K562 (cell line): Measurements from ENCODE around the gene SEC16A. TPM values are rescaled to one million over a fixed set of nuclear protein-coding genes. Genes with fewer than 3 reads are reported as not detected.

ENCODE experiments used
- ARID3A ChIP-seq: IDR thresholded peaks from 2 replicates; pipeline ENCODE4 v1.6.1; 2012; ENCODE audit warnings: low read depth, low read length, improper control_type of control experiment, borderline replicate concordance
- BCOR ChIP-seq: fragments of 450-650 bp; IDR thresholded peaks from 2 replicates; pipeline ENCODE4 v1.6.1; 2016
- CTBP1 ChIP-seq: fragments of 450-650 bp; IDR thresholded peaks from 2 replicates; pipeline ENCODE4 v1.6.1; 2016; ENCODE audit warnings: borderline replicate concordance
- DDX20 ChIP-seq: fragments of 450-650 bp; IDR thresholded peaks from 2 replicates; pipeline ENCODE4 v1.6.1; 2016; ENCODE audit warnings: missing genetic modification characterization, low read depth, mild to moderate bottlenecking, missing compliant biosample characterization, moderate library complexity
- DIDO1 ChIP-seq: fragments of 450-650 bp; IDR thresholded peaks from 2 replicates; pipeline ENCODE4 v1.6.1; 2016; ENCODE audit warnings: low read depth, missing biosample characterization, missing genetic modification characterization
- E2F6 ChIP-seq, 2 experiments: IDR thresholded peaks; 2 replicates each; pipeline ENCODE4 v1.6.1; 2011; ENCODE audit warnings: borderline replicate concordance in 1 of 2, control low read depth in 1 of 2, low read depth in 1 of 2, low read length in 1 of 2, mild to moderate bottlenecking in 1 of 2, mixed read lengths in 1 of 2, moderate library complexity in 1 of 2; ENCODE audit not compliant: insufficient read depth in 1 of 2, insufficient read length in 1 of 2, poor library complexity in 1 of 2, severe bottlenecking in 1 of 2; ENCODE audit errors: extremely low read depth in 1 of 2
- GATAD2B ChIP-seq: fragments of 450-650 bp; IDR thresholded peaks from 2 replicates; pipeline ENCODE4 v1.6.1; 2017; ENCODE audit warnings: mild to moderate bottlenecking, borderline replicate concordance
- HDAC1 ChIP-seq, 2 experiments: fragments of 450-650 bp; IDR thresholded peaks; 2 replicates each; pipeline ENCODE4 v1.6.1; 2016 to 2017; ENCODE audit warnings: inconsistent platforms in 1 of 2, mild to moderate bottlenecking in 1 of 2, moderate library complexity in 1 of 2
- ID3 ChIP-seq, 2 experiments: fragments of 250-450 bp in 1 of 2; fragments of 450-650 bp in 1 of 2; sonication (Bioruptor Pico) in 1 of 2; IDR thresholded peaks; 2 replicates each; pipeline versions ENCODE4 v1.6.1 to v1.8.0; 2016 to 2021; ENCODE audit warnings: mild to moderate bottlenecking in 2 of 2, moderate library complexity in 2 of 2, missing compliant biosample characterization in 1 of 2, missing genetic modification characterization in 1 of 2
- KDM2B ChIP-seq: fragments of 250-450 bp; sonication (Bioruptor Pico); IDR thresholded peaks from 2 replicates; pipeline ENCODE4 v1.8.0; 2021; ENCODE audit warnings: mild to moderate bottlenecking, moderate library complexity
- NR2C1 ChIP-seq, 2 experiments: fragments of 450-650 bp; IDR thresholded peaks; 2 replicates each; pipeline ENCODE4 v1.6.1; 2017; ENCODE audit warnings: mild to moderate bottlenecking in 2 of 2, antibody characterized with exemption in 1 of 2, inconsistent platforms in 1 of 2, missing compliant biosample characterization in 1 of 2, missing genetic modification characterization in 1 of 2
- NR2C2 ChIP-seq, 2 experiments: fragments of 200-800 bp in 1 of 2; sonication (Bioruptor generic) in 1 of 2; sonication (generic) in 1 of 2; formaldehyde crosslinking in 1 of 2; IDR thresholded peaks; 2 replicates each; pipeline versions ENCODE4 v1.6.1 to v1.8.0; 2016 to 2022; ENCODE audit warnings: mild to moderate bottlenecking in 1 of 2, missing compliant biosample characterization in 1 of 2, missing genetic modification characterization in 1 of 2, missing genetic modification reagents in 1 of 2
- NRF1 ChIP-seq, 2 experiments: fragments of 450-650 bp; IDR thresholded peaks in 1 of 2; conservative IDR thresholded peaks in 1 of 2; 2 replicates each; pipeline ENCODE4 v1.6.1; 2014; ENCODE audit warnings: mild to moderate bottlenecking in 2 of 2
- PML ChIP-seq: IDR thresholded peaks from 2 replicates; pipeline ENCODE4 v1.6.1; 2012; ENCODE audit warnings: low read length, inconsistent platforms
- SMARCE1 ChIP-seq: fragments of 450-650 bp; IDR thresholded peaks from 2 replicates; pipeline ENCODE4 v1.7.1; 2016; ENCODE audit warnings: mild to moderate bottlenecking
- ZNF197 ChIP-seq: fragments of 200-800 bp; sonication (Bioruptor generic); IDR thresholded peaks from 2 replicates; pipeline ENCODE4 v1.6.1; 2016; ENCODE audit warnings: low read depth, missing genetic modification characterization, missing compliant biosample characterization
- ZNF592 ChIP-seq: fragments of 450-650 bp; IDR thresholded peaks from 2 replicates; pipeline ENCODE4 v1.6.1; 2017; ENCODE audit warnings: antibody characterized with exemption, mild to moderate bottlenecking
- polyA plus RNA-seq, 8 experiments: library from polyadenylated mRNA; depleted of rRNA in 4 of 8; stranded (reverse) in 5 of 8; unstranded in 3 of 8; fragments of >200 nt; fragmentation: Nextera tagmentation in 2 of 8; fragmentation: Illumina TruSeq in 1 of 8; extraction: Ambion mirVana in 2 of 8; extraction: Trizol in 1 of 8; gene quantifications; 2 replicates each; pipeline versions ENCODE4 v1.2.1 to v1.2.3, GENCODE V29; 2011 to 2014; ENCODE audit warnings: inconsistent platforms in 1 of 8, missing spikeins in 1 of 8
- total RNA-seq, 7 experiments: library from RNA; depleted of rRNA in 6 of 7; stranded (reverse); fragments of >200 nt in 6 of 7; fragmentation: Illumina TruSeq in 2 of 7; extraction: Trizol in 2 of 7; gene quantifications; 2 replicates each; pipeline versions ENCODE4 v1.2.1 to v1.2.3, GENCODE V29; 2011 to 2021; ENCODE audit warnings: low replicate concordance in 1 of 7

SEC16A gene
- total and polyA plus RNA-seq, 9 of the 15 experiments (the other 6 are each of a cell fraction or from before 2014, with no cell fraction given): 8.3 to 62.8 (median 14.0) TPM

GRCh38 chr9:136511670-136512592 lies 29.1 kb upstream of the SEC16A start (continued):
- TF ChIP-seq ZNF197 (0 out of 2 replicates have a peak, but pooled peaks have one; percentile 29), GATAD2B (peak; percentile 53; the same call in 1 of the 2 replicates), KDM2B (CRISPR knock-in tag) (no peak), ID3 (CRISPR knock-in tag; IDR thresholded peaks at IDR 0.05) (no peak), ID3 (tag; IDR thresholded peaks at IDR 0.05) (peak; percentile 84; the same call in 1 of the 2 replicates), HDAC1 (IDR thresholded peaks at IDR 0.05) (0 out of 4 replicates have a peak, but pooled peaks of 1 of the 2 experiments have one; percentile 48), DDX20 (tag) (no peak), CTBP1 (0 out of 2 replicates have a peak, but pooled peaks have one; percentile 46), DIDO1 (tag) (no peak), SMARCE1 (peak; percentile 58), ARID3A (no peak), E2F6 (IDR thresholded peaks at IDR 0.05; ENCODE audit: borderline replicate concordance in 1 of 2, extremely low read depth in 1 of 2, insufficient read depth in 1 of 2, insufficient read length in 1 of 2, low read depth in 1 of 2, low read length in 1 of 2, poor library complexity in 1 of 2, severe bottlenecking in 1 of 2) (peak; percentile 49 to 54), BCOR (no peak), ZNF592 (peak; percentile 97), NR2C1 (IDR thresholded peaks at IDR 0.05) (no peak; the same call in 1 of the 2 replicates), NR2C1 (tag; IDR thresholded peaks at IDR 0.05) (peak; percentile 75), NR2C2 (CRISPR knock-in tag; IDR thresholded peaks at IDR 0.05) (no peak), NR2C2 (tag; IDR thresholded peaks at IDR 0.05) (peak; percentile 77), PML (no peak), NRF1 (conservative IDR thresholded peaks at IDR 0.05 in 1 of 2, IDR thresholded peaks at IDR 0.05 in 1 of 2) (peak; percentile 56 to 68)
